OCI-LY1 (cell line): Measurements from ENCODE around the gene ANAPC2.
A peak's percentile ranks its signal among the peaks of the same experiment; 100 is the strongest.

Experiments used
- H2AFZ ChIP-seq: fragments of 200-600 bp; sonication (generic), shearing (Covaris generic); 2 replicates; pipeline ENCODE4 v1.6.0; 2014; ENCODE audit warnings: antibody characterized with exemption, mild to moderate bottlenecking, low read length
- H3F3A ChIP-seq: fragments of 200-600 bp; sonication (generic), shearing (Covaris generic); 2 replicates; pipeline ENCODE4 v1.6.0; 2014; ENCODE audit warnings: mild to moderate bottlenecking, antibody characterized with exemption, low read length, moderate library complexity; ENCODE audit not compliant: insufficient read depth
- H3K27ac ChIP-seq: fragments of 200-600 bp; sonication (generic); 2 replicates; pipeline ENCODE4 v1.5.1; 2014; ENCODE audit warnings: low read length, mixed run types, mild to moderate bottlenecking, low read depth; ENCODE audit not compliant: poor library complexity, severe bottlenecking
- H3K27me3 ChIP-seq: fragments of 200-600 bp; sonication (generic); 2 replicates; pipeline ENCODE4 v1.6.0; 2014; ENCODE audit warnings: antibody characterized with exemption, mild to moderate bottlenecking, low read length, moderate library complexity; ENCODE audit not compliant: insufficient read depth
- H3K36me3 ChIP-seq: fragments of 200-600 bp; sonication (generic); 2 replicates; pipeline ENCODE4 v1.6.1; 2014; ENCODE audit warnings: mild to moderate bottlenecking, antibody characterized with exemption, low read length, moderate library complexity, mixed read lengths; ENCODE audit not compliant: insufficient read depth
- H3K4me1 ChIP-seq: fragments of 200-600 bp; sonication (generic); 2 replicates; pipeline ENCODE4 v1.5.1; 2014; ENCODE audit warnings: mild to moderate bottlenecking, low read length, moderate library complexity; ENCODE audit not compliant: insufficient read depth, severe bottlenecking
- H3K4me2 ChIP-seq: fragments of 200-600 bp; sonication (generic), shearing (Covaris generic); 2 replicates; pipeline ENCODE4 v1.6.1; 2014; ENCODE audit warnings: low read length
- H3K4me3 ChIP-seq: fragments of 200-600 bp; sonication (generic); 2 replicates; pipeline ENCODE4 v1.5.1; 2014; ENCODE audit warnings: low read length, low read depth, mild to moderate bottlenecking, mixed read lengths; ENCODE audit not compliant: poor library complexity, severe bottlenecking
- H3K79me2 ChIP-seq: fragments of 200-600 bp; shearing (Covaris generic); 2 replicates; pipeline ENCODE4 v1.6.1; 2016; ENCODE audit warnings: mixed run types, low read length, mixed read lengths; ENCODE audit not compliant: insufficient read depth
- H3K9ac ChIP-seq: fragments of 200-600 bp; sonication (generic), shearing (Covaris generic); 2 replicates; pipeline ENCODE4 v1.6.1; 2014; ENCODE audit warnings: mild to moderate bottlenecking, low read length, mixed read lengths
- H3K9me2 ChIP-seq: fragments of 200-600 bp; sonication (generic), shearing (Covaris generic); 2 replicates; pipeline ENCODE4 v1.6.1; 2014; ENCODE audit warnings: low read depth, mild to moderate bottlenecking, low read length, mixed read lengths
- H3K9me3 ChIP-seq: fragments of 200-600 bp; shearing (Covaris generic); 2 replicates; pipeline ENCODE4 v1.6.1; 2014; ENCODE audit warnings: low read length, mixed read lengths
- H4K20me1 ChIP-seq: fragments of 200-600 bp; sonication (generic), shearing (Covaris generic); 2 replicates; pipeline ENCODE4 v1.6.0; 2016; ENCODE audit warnings: mild to moderate bottlenecking, low read length; ENCODE audit not compliant: insufficient read depth
- CTCF ChIP-seq: fragments of 200-600 bp; sonication (generic), shearing (Covaris generic); IDR thresholded peaks from 2 replicates; pipeline ENCODE4 v1.5.1; 2017; ENCODE audit warnings: mild to moderate bottlenecking, antibody characterized with exemption, low read length, moderate library complexity, mixed read lengths
- EZH2 ChIP-seq: fragments of 200-600 bp; sonication (generic), shearing (Covaris generic); IDR thresholded peaks from 2 replicates; pipeline ENCODE4 v1.8.0; 2017; ENCODE audit warnings: borderline replicate concordance, mixed run types, mild to moderate bottlenecking, antibody characterized with exemption, low read length, moderate library complexity, mixed read lengths

ANAPC2 gene

GRCh38 chr9:137205126-137206069, 17.0 kb upstream of the ANAPC2 start, which contains the start of the genes NDOR1 and TMEM203:
Gene NDOR1 (plus strand): TSS chr9:137205700. CDS start chr9:137205778, 78 bp downstream.
Gene TMEM203 (minus strand): TSS chr9:137205648. CDS start chr9:137205414, 234 bp downstream.
- peak within 1 kb of the TSS; percentile 43 for H3K27ac ChIP-seq
- H3K4me1 ChIP-seq: peaks cover 54% of the 10 kb centered on the region
- H4K20me1 ChIP-seq: no peaks in the 10 kb centered on the region
- H3K9me2 ChIP-seq: no peaks in the 10 kb centered on the region
- peak within 1 kb of the TSS; percentile 98 for H3K4me2 ChIP-seq
- peaks cover 21% of the 10 kb centered on the region for H3K79me2 ChIP-seq
- H3K4me3 ChIP-seq: peak within 1 kb of the TSS; percentile 88
- no peaks in the 10 kb centered on the region for H3K9me3 ChIP-seq
- H3K36me3 ChIP-seq: peaks cover 15% of the 10 kb centered on the region
- no peak within 1 kb of the TSS for H2AFZ ChIP-seq
- peak within 1 kb of the TSS; percentile 91 for H3K9ac ChIP-seq
- TF ChIP-seq EZH2 (no peak), CTCF (no peak)
- no peaks in the 10 kb centered on the region for H3K27me3 ChIP-seq
- no peaks in the 10 kb centered on the region for H3F3A ChIP-seq

GRCh38 chr9:137204731-137205125, 16.4 kb upstream of the ANAPC2 start:
- H3K9ac ChIP-seq: peak overlapping the region; percentile 91
- no peaks in the 10 kb centered on the region for H3K9me3 ChIP-seq
- no peaks in the 10 kb centered on the region for H4K20me1 ChIP-seq
- H3F3A ChIP-seq: no peaks in the 10 kb centered on the region
- TF ChIP-seq CTCF (no peak), EZH2 (no peak)
- H3K9me2 ChIP-seq: no peaks in the 10 kb centered on the region
- H3K4me3 ChIP-seq: peak overlapping the region; percentile 88
- H2AFZ ChIP-seq: no peak overlapping the region
- peaks cover 56% of the 10 kb centered on the region for H3K4me1 ChIP-seq
- peaks cover 9% of the 10 kb centered on the region for H3K36me3 ChIP-seq
- peak overlapping the region; percentile 98 for H3K4me2 ChIP-seq
- H3K79me2 ChIP-seq: peaks cover 21% of the 10 kb centered on the region
- no peaks in the 10 kb centered on the region; the same call in 1 of the 2 replicates for H3K27me3 ChIP-seq
- H3K27ac ChIP-seq: peak overlapping the region; percentile 43

GRCh38 chr9:137202966-137203365, 14.6 kb upstream of the ANAPC2 start:
- Histone ChIP-seq H3K36me3 (peaks cover 4% of the 10 kb centered on the region; the same call in 1 of the 2 replicates), H3K4me1 (peaks cover 60% of the 10 kb centered on the region), H3K79me2 (peaks cover 21% of the 10 kb centered on the region), H3F3A (no peaks in the 10 kb centered on the region), H3K9ac (no peak overlapping the region), H4K20me1 (no peaks in the 10 kb centered on the region), H2AFZ (no peak overlapping the region), H3K27me3 (peaks cover 8% of the 10 kb centered on the region), H3K9me3 (no peaks in the 10 kb centered on the region), H3K4me3 (peak overlapping the region; percentile 4), H3K27ac (peak overlapping the region; percentile 47), H3K9me2 (no peaks in the 10 kb centered on the region), H3K4me2 (peak overlapping the region; percentile 26; the same call in 1 of the 2 replicates)
- TF ChIP-seq CTCF (no peak), EZH2 (no peak)
